Measurements from ENCODE around the gene KCTD12. TPM values are rescaled to one million over a fixed set of nuclear protein-coding genes. Genes with fewer than 3 reads are reported as not detected.

KCTD12 gene
- total RNA-seq, 1 donor from 2014 or later, result 52.0 TPM

- no peak for DNase-seq (ENCODE audit: low read depth)
Measured at GRCh38 chr13:76860706-76861105, 25.5 kb downstream of the KCTD12 start.

GRCh38 chr13:76854894-76855293, 31.3 kb downstream of the KCTD12 start:
- no peak for DNase-seq (ENCODE audit: low read depth)

GRCh38 chr13:76853921-76854608, 32.1 kb downstream of the KCTD12 start:
- no peak for DNase-seq (ENCODE audit: low read depth)

GRCh38 chr13:76853481-76853880, 32.7 kb downstream of the KCTD12 start:
- DNase-seq (ENCODE audit: low read depth), result no peak

GRCh38 chr13:76852986-76853385, 33.2 kb downstream of the KCTD12 start:
- no peak for DNase-seq (ENCODE audit: low read depth)

- DNase-seq (ENCODE audit: low read depth), result no peak
Measured at GRCh38 chr13:76851961-76852360, 34.2 kb downstream of the KCTD12 start.

GRCh38 chr13:76849493-76849892, 36.7 kb downstream of the KCTD12 start:
- no peak for DNase-seq (ENCODE audit: low read depth)

- DNase-seq (ENCODE audit: low read depth), result peak; percentile 80
Measured at GRCh38 chr13:76848596-76848995, 37.6 kb downstream of the KCTD12 start.

- no peak for DNase-seq (ENCODE audit: low read depth)
Measured at GRCh38 chr13:76846363-76846762, 39.8 kb downstream of the KCTD12 start.

GRCh38 chr13:76845865-76846264, 40.3 kb downstream of the KCTD12 start:
- DNase-seq (ENCODE audit: low read depth), result no peak

GRCh38 chr13:76845367-76845766, 40.8 kb downstream of the KCTD12 start:
- DNase-seq (ENCODE audit: low read depth), result no peak

- DNase-seq (ENCODE audit: low read depth), result peak; percentile 80
Measured at GRCh38 chr13:76837801-76838200, 48.4 kb downstream of the KCTD12 start.

GRCh38 chr13:76836311-76836710, 49.9 kb downstream of the KCTD12 start:
- DNase-seq (ENCODE audit: low read depth), result peak; percentile 72

- DNase-seq (ENCODE audit: low read depth), result no peak
Measured at GRCh38 chr13:76833441-76833954, 52.7 kb downstream of the KCTD12 start.

GRCh38 chr13:76832258-76832988, 53.8 kb downstream of the KCTD12 start:
- DNase-seq (ENCODE audit: low read depth), result no peak

- no peak for DNase-seq (ENCODE audit: low read depth)
Measured at GRCh38 chr13:76830805-76831204, 55.4 kb downstream of the KCTD12 start.

Other genes starting within 250 kb of the KCTD12 start
- gene ACOD1, start 62.1 kb upstream of the KCTD12 start, total RNA-seq, result not detected in 2 replicates
- gene CLN5, start 105.7 kb upstream of the KCTD12 start, total RNA-seq, result 25.7 and 27.0 TPM in 2 replicates
- 36.3 and 46.5 TPM in 2 replicates for gene FBXL3, start 140.8 kb upstream of the KCTD12 start, total RNA-seq